Activated CD8-positive, alpha-beta memory T cell treated with anti-CD3 and anti-CD28 coated beads for 24 hours (primary cell): ENCODE measurements around the gene TMEM128.
"Not testable (repeated sequence)": the region's sequence is repeated elsewhere in the genome, so short reads cannot be mapped to it uniquely, and the experiment has no call there.

ENCODE experiments used
- DNase-seq: peaks from one replicate; pipeline ENCODE4 v3.0.0-alpha.2; 2020

TMEM128 gene, protein sequence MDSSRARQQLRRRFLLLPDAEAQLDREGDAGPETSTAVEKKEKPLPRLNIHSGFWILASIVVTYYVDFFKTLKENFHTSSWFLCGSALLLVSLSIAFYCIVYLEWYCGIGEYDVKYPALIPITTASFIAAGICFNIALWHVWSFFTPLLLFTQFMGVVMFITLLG

DNA sequence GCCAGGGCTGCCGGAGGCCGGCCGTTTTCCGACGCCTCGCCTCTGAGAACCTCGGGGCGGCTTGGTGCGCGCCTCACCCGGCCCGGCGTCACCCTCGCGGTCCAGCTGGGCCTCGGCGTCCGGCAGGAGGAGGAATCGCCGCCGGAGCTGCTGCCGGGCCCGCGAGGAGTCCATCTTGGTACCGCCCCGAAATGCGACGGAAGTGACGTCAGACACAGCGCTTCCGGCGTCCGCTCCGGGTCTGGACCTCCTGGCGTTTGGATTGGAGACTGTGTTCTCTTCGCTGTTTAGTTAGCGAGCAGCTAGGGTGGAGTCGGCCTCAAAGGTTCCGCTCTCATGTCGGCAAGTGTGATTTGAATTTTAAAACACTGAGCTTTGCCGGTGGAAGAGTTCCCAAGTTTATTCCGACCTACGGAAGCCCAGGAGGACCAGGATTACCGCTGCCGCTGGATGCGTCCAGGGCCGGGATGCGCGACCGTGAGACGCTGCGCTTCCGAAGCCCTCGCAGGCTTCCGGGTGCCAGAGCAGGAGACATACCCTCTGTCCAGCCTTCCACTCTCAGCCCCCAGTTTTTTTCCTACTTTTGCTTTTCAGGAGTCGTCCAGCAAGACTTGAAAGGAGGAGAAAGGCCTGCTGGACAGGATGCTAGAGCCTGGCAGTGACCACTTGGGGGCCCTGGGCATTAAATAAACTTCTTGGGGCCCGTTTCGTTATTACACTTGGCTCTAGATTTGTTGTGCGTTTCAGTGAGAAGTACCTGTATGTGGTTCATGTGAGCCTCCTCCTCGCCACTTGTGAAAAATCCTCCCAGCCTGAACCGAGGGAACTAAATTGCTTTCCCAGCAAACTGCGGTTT lies at the start of gene TMEM128:
Gene TMEM128 (minus strand): TSS at position 195 of the 856 bp plus-strand sequence. CDS start 21 bp downstream, at position 174.
- DNase-seq, result peak; percentile 96

DNA sequence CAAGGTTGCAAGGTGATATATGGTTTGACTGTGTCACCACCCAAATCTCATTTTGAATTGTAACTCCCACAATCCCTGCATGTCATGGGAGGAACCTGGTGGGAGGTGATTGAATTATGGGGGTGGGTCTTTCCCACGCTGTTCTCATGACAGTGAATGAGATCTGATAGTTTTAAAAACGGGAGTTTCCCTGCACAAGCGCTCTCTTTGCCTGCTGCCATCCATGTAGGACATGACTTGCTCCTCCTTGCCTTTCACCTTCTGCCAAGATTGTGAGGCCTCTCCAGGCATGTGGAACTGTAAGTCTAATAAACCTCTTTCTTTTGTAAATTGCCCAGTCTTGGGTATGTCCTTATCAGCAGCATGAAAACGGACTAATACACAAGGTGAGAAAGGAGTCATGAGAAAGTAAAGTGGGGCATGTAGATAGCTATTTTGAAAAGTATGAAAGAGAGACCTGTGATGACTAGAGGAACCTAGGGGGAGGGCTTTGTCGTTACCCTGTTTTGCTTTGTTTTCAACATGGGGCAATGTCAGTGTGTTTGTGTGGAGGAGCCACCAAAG lies 48.3 kb upstream of the TMEM128 start:
- DNase-seq, result no peak

- no peak for DNase-seq
These were observed 45.3 kb upstream of the TMEM128 start for GRCh38 chr4:4293279-4293678.

DNA sequence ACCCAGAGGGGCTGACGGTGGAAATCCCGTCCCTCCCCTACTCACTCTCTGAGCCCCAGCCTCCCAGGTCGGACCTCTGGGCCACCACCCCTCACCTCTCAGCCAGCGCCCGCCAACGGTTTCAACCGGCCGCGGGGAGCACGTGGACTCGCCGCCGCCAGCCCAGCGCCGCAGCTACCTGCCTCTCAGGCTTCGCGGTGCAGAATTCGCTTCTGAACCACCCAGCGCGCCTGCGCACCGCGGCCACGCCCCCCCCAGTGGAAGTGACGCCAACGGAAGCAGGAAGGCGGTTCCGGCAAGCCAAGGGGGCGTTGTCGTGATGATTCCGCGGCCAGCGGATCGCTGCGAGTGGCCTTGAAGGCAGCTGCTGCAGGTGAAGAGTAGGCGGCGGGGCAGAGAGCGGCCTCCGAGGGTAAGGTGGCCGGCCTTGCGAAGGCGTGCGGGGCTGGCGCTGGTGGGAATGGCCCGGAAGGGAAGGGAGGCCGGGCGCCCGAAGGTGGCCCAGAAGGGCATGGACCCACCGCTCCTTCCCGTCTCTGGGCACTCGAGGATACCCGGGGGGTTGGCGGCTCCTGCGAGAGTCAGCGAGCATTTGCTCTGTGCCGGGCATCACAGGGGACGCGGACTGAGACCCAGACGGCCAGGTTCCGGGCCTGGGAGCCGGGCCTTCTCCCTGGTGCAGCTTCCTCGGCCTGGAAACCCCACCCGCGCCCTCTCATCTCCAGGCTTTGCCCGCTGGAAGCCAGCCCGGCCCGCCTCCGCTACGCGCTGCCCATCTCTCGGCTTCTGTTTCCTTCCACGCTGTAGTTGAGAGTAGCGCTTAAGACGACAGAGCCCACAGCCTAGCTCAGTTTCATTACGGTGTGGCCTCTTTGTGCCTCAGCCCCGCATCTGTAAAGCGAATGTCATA lies 42.2 kb upstream of the TMEM128 start, which contains the start of the genes LYAR and ZBTB49:
Gene LYAR (minus strand): TSS at position 214 of the 910 bp plus-strand sequence. CDS start 6,412 bp downstream, outside the sequence.
Gene ZBTB49 (plus strand): TSS at position 311 of the 910 bp plus-strand sequence. CDS start 9,695 bp downstream, outside the sequence.
- peak; percentile 99 for DNase-seq

DNA sequence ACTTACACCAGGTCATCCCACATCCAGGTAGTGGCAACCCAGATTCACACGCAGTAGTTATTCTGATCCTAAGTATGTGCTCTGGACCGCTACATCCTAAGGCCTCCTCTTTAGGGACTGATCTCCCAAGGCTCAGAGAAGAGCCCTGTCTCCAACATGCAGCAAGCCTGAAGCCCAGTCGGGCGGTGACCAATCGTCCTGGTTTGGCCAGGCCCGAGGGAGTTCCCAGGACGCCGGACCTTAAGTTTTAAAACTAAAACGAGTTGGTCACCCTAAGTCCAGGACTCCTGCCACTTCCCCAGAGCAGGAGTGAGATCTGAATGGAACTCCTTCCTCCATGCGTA lies 41.5 kb upstream of the TMEM128 start:
- DNase-seq, result no peak

DNA sequence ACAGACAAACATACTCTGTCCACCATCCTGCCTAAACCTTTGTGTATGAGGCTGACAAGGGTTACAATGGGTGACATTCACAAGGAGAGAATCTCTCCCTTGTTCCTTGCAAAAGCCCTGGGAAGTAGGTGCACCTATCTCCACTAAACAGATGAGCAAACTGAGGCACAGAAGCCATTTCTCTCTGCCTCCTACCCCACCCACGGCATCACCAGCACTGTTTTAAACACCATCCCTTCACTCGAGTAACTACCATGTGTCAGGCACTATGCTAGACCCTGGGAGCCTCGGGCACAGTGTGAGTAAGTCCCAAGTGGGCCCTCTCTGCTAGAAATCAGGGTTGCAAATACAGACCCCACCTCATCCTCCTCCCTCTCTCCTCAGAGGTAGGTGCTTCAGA lies 41.0 kb upstream of the TMEM128 start:
- no peak for DNase-seq

DNA sequence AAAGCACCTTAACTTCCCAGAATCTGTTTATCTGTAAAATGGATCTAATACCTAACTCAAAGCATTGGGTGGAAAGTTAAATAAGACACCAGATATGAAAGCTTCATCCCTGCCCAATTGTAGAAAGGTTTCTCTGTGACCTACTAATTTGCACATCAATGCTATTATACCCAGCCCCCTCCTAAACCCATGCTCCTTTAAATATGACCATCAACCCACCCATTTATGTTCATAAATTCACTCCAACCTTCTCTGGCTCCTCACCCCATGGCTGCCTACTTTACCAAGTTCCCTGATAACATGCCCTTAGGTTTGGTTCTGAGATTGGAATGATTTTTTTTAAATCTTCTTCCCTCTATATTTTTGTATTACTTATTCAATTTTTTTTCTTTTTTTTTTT lies 40.1 kb upstream of the TMEM128 start:
- DNase-seq, result no peak

DNA sequence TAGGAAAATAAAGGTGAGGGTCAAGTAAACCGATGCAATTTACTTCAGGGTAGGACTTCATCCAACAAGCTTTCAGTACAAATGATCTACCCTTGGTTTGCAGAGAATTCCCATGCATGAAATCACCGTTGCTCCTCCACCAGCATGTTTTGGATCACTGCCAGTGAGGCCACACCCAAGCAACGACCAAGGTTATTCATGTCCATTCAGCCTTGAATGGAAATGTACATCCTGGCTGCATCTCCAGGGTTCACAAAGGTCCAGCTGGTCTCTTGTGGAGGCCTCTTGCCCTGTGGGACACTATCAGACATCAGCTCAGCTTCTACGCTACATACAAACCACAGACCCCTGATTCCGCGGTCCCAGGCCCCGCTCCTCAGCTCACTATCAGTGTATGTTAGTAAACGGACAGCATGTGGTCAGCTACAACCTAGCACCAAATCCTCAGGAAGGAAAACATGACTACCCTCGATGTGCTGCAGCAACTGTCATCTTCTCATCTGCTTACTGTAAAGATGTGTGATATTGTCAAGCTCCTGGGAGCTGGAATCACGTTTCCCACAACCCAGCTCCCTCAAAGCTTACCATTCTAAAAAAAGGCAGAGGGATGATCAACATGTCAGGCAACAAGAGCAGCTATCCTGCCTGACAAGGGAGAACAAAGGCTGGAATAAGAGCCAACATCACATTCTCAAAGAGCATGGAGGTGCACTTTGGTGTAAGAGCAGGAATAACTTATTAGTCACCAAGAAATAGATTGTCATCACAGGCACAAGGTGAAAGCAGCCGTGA lies 37.0 kb upstream of the TMEM128 start:
- DNase-seq, result no peak

DNA sequence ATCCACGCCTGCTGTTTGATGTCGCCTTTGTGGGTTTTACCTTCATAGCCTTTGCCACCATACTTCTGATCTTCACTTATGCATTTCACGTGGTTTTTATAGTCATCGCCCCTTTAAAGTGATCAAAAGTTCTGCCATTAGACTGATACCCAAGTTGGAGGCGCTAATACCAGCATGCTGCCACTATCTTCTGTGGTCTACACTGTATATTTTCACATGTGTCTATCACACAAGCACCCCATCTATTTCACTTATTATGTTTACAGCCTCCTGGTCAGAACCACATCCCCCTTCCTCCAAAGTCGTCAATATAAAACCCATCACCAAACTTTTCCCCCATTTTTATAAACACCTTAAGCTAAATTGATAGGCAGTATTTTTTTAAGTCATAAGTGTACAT lies 33.8 kb upstream of the TMEM128 start:
- DNase-seq, result no peak

DNA sequence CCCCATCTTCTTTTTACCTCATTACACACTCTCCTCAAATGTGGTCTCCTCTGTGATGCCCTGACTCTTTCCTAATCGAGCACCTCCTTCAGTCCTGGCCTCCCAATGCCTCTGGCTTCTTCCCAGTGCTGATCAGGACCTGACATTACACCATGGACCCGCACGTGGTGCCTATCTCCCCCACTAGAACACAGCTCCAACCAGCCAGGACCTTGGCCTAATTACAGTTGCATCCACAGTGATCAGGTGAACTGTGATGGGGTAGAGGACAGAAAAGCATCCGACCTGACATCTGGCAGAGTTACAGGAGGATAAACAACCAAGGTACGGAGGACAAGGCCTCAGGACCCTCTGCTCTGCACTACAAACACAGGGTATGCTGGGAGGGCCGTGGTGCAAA lies 29.5 kb upstream of the TMEM128 start:
- DNase-seq, result no peak

GRCh38 chr4:4274226-4274625 lies 26.2 kb upstream of the TMEM128 start:
- no peak for DNase-seq

DNA sequence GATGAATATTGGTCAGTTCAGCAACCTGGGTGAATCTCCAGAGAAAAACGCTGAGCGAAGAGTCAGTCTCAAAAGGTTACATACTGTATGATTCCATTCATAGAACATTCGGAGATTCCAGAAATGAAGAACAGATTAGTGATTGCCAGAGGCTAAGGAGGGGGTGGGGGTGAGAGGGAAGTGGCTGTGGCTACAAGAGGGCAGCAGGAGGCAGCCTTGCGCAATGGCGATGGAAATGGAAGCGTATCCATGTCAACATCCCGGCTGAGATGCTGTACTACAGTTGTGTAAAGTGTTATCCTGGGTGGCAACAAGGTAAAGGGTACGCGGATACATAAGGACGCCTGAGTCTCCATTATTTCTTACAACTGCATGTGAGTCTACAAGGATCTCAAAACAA lies 23.9 kb upstream of the TMEM128 start:
- no peak for DNase-seq

DNA sequence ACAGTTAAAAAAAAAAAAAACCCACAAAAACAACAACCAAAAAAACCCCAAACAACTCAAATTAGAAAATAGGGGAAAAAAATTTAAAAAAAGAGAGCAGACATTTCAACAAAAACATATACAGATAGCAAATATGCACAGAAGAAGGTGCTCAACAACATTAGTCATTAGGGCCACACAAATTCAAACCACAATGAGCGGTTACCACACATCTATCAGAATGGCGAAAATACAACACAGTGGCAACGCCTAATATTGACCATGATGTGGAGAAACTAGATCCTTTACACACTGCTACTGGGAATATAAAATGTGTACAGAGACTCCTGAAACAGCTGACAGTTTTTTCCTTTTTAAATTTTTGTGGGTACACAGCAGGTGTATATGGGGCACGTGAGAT lies 22.5 kb upstream of the TMEM128 start:
- DNase-seq, result no peak

GRCh38 chr4:4269856-4270255 lies 21.8 kb upstream of the TMEM128 start:
- no peak for DNase-seq

DNA sequence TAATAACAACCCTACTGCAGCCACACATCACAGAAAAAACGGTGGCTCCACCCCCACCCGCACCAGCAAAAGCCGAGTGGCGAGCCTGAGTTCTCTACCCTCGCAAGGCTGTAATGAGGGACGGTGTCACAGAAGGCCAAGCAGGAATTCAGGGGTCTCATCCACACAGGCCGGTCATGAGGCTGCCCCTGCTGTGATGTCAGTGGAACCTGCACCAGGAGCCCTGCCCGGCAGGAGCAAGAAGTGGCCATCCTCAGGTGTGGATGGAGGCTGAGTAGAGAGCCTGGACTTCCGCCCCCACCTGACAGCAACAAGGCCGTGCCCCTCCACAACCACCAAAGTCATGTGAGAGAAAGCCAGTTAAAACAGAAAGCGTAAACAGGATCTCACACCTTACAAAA lies 21.3 kb upstream of the TMEM128 start:
- DNase-seq, result no peak

DNA sequence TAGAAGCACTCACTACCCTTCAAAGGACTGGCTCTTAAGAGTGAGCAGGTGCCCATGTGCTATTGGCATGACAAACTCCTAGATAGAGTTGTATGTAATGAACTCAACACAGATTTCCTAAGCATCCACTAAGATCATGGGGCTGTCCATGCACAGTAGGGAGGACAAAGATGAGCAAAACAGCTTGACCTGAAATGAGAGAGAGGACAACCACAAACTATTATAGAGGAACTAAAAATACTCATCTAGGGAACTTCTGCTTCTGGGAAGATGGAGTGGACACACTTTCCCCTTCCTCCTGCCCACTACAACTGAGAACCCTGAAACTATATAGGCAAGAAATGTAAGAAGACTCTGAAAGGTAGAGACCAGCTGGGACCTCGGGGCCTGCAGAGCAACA lies 20.8 kb upstream of the TMEM128 start:
- no peak for DNase-seq

DNA sequence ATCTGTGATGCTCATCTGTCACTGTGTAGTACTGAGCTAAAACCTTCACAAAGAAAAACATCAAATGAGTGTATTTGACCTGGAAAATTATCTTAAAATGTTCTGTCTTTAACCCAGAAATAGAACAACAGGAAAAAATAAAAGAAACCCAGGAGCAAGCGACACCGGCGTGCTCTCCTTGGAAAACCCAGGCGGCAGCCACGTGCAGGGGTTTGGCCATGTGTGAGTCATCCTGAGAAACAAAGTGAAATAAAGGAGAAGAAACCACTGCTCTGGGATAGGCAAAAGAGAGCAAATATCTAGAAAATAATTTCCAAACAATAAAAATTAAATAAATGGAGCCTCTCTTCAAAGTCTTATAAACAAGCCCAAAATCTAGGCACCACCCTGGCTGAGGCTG lies 20.0 kb upstream of the TMEM128 start:
- DNase-seq, result no peak

DNA sequence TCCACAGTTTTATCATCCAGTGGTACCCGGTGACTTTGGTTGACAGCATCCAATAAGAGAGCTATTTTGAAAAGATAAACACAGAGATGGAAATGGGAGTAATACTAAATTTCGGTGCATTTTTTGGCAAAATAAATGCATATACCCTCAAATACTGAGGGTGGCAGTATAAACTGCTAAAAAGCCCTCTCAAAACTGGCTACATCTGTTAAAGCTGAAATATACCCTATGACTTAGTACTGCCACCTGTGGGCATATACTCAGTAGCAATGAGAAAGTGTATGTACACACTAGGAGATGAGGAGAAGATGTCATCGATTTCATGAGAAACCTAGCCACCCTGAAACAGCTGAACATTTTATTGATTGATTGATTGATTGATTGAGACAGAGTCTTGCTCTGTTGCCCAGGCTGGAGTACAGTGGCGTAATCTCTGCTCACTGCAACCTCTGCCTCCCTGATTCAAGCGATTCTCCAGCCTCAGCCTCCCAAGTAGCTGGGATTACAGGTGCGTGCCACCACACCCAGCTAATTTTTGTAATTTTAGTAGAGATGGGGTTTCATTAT lies 12.2 kb upstream of the TMEM128 start:
- DNase-seq, result no peak

GRCh38 chr4:4259484-4260100 lies 11.6 kb upstream of the TMEM128 start:
- DNase-seq, result no peak

GRCh38 chr4:4257705-4258104 lies 9.7 kb upstream of the TMEM128 start:
- DNase-seq, result not testable (repeated sequence)

DNA sequence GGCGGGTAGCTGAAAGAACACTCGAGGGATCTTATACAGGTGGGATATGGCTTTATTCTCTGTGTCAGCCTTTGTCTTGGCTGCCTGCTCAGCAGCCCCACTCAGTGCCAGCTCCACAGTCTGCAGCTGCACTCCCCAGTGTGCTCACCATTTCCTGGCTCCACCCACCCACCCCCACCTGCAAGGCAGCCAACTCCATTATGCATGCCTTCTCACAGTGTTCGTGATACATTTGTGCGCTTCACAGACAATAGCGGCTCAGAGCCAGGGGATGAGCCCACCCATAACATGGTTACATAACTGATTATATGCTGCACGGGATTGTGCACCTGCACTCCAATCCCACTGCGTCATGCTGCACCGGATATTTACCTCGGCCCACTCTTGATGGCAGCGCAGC lies 8.8 kb upstream of the TMEM128 start:
- no peak for DNase-seq
